ENCODE measurements around the gene GRM2.
A peak's percentile ranks its signal among the peaks of the same experiment; 100 is the strongest.

The GRM2 gene

GRCh38 chr3:51722362-51722761 is 15.5 kb downstream of the GRM2 start:
- Histone ChIP-seq H3K27ac (ENCODE audit: low read length) (no peak overlapping the region), H4K20me1 (ENCODE audit: insufficient read depth, low read length) (no peaks in the 10 kb centered on the region), H3K27me3 (replicated peaks; ENCODE audit: insufficient read depth, low read length) (no peaks in the 10 kb centered on the region), H3F3A (ENCODE audit: insufficient read depth, low read length) (no peaks in the 10 kb centered on the region), H3K4me1 (ENCODE audit: low read length) (0 out of 2 replicates have a peak, but pooled peaks cover 4% of the 10 kb centered on the region), H3K4me2 (ENCODE audit: low read depth, low read length) (no peak overlapping the region), H2AFZ (ENCODE audit: low read length) (0 out of 2 replicates have a peak overlapping the region, but pooled peaks have one; percentile 17), H3K36me3 (replicated peaks; ENCODE audit: insufficient read depth, low read length) (no peaks in the 10 kb centered on the region), H3K79me2 (ENCODE audit: low read length) (no peaks in the 10 kb centered on the region), H3K4me3 (ENCODE audit: low read length) (no peak overlapping the region), H3K9me3 (replicated peaks; ENCODE audit: insufficient read depth, low read length) (no peaks in the 10 kb centered on the region), H3K9me2 (replicated peaks; ENCODE audit: insufficient read depth, low read length) (no peaks in the 10 kb centered on the region), H3K9ac (ENCODE audit: low read length) (no peak overlapping the region)
- TF ChIP-seq EZH2phosphoT487 (IDR thresholded peaks at IDR 0.05; ENCODE audit: low read length) (no peak), CTCF (IDR thresholded peaks at IDR 0.05; ENCODE audit: low read length) (no peak; the same call in 1 of the 2 replicates), EZH2 (optimal IDR thresholded peaks at IDR 0.05; ENCODE audit: low read depth, low read length) (no peak)
- DNase-seq: no peak

GRCh38 chr3:51727500-51727899 is 20.6 kb downstream of the GRM2 start:
- no peaks in the 10 kb centered on the region for H3K9me3 ChIP-seq (replicated peaks; ENCODE audit: insufficient read depth, low read length)
- no peaks in the 10 kb centered on the region for H4K20me1 ChIP-seq (ENCODE audit: insufficient read depth, low read length)
- H2AFZ ChIP-seq (ENCODE audit: low read length): no peak overlapping the region
- H3F3A ChIP-seq (ENCODE audit: insufficient read depth, low read length): no peaks in the 10 kb centered on the region
- DNase-seq: no peak
- no peak overlapping the region for H3K9ac ChIP-seq (ENCODE audit: low read length)
- TF ChIP-seq EZH2phosphoT487 (IDR thresholded peaks at IDR 0.05; ENCODE audit: low read length) (no peak), EZH2 (optimal IDR thresholded peaks at IDR 0.05; ENCODE audit: low read depth, low read length) (no peak), CTCF (IDR thresholded peaks at IDR 0.05; ENCODE audit: low read length) (no peak)
- no peaks in the 10 kb centered on the region for H3K9me2 ChIP-seq (replicated peaks; ENCODE audit: insufficient read depth, low read length)
- no peak overlapping the region for H3K4me2 ChIP-seq (ENCODE audit: low read depth, low read length)
- no peak overlapping the region for H3K27ac ChIP-seq (ENCODE audit: low read length)
- H3K27me3 ChIP-seq (replicated peaks; ENCODE audit: insufficient read depth, low read length): no peaks in the 10 kb centered on the region
- H3K4me3 ChIP-seq (ENCODE audit: low read length): no peak overlapping the region
- no peaks in the 10 kb centered on the region for H3K79me2 ChIP-seq (ENCODE audit: low read length)
- H3K4me1 ChIP-seq (ENCODE audit: low read length): no peaks in the 10 kb centered on the region
- no peaks in the 10 kb centered on the region for H3K36me3 ChIP-seq (replicated peaks; ENCODE audit: insufficient read depth, low read length)

GRCh38 chr3:51729042-51729633 is 22.3 kb downstream of the GRM2 start:
- DNase-seq: no peak
- no peaks in the 10 kb centered on the region for H3K36me3 ChIP-seq (replicated peaks; ENCODE audit: insufficient read depth, low read length)
- H3F3A ChIP-seq (ENCODE audit: insufficient read depth, low read length): no peaks in the 10 kb centered on the region
- no peaks in the 10 kb centered on the region for H3K27me3 ChIP-seq (replicated peaks; ENCODE audit: insufficient read depth, low read length)
- no peak overlapping the region for H3K4me2 ChIP-seq (ENCODE audit: low read depth, low read length)
- H3K4me1 ChIP-seq (ENCODE audit: low read length): no peaks in the 10 kb centered on the region
- no peak overlapping the region for H3K27ac ChIP-seq (ENCODE audit: low read length)
- H3K79me2 ChIP-seq (ENCODE audit: low read length): no peaks in the 10 kb centered on the region
- H3K9ac ChIP-seq (ENCODE audit: low read length): no peak overlapping the region
- H4K20me1 ChIP-seq (ENCODE audit: insufficient read depth, low read length): no peaks in the 10 kb centered on the region
- H2AFZ ChIP-seq (ENCODE audit: low read length): no peak overlapping the region
- H3K4me3 ChIP-seq (ENCODE audit: low read length): no peak overlapping the region
- no peak for TF ChIP-seq CTCF (IDR thresholded peaks at IDR 0.05; ENCODE audit: low read length)
- TF ChIP-seq EZH2 (optimal IDR thresholded peaks at IDR 0.05; ENCODE audit: low read depth, low read length): no peak
- TF ChIP-seq EZH2phosphoT487 (IDR thresholded peaks at IDR 0.05; ENCODE audit: low read length): no peak
- no peaks in the 10 kb centered on the region for H3K9me2 ChIP-seq (replicated peaks; ENCODE audit: insufficient read depth, low read length)
- H3K9me3 ChIP-seq (replicated peaks; ENCODE audit: insufficient read depth, low read length): no peaks in the 10 kb centered on the region

Data from MM.1S (cell line).